H1 (cell line): Measurements from ENCODE around the gene CDCA3. TPM values are rescaled to one million over a fixed set of nuclear protein-coding genes. Genes with fewer than 3 reads are reported as not detected.

ENCODE experiments used
- CTCF ChIA-PET: fragments of 300-600 bp; sonication (Branson Sonifier 250); formaldehyde crosslinking; loops from one replicate; lab custom pipeline; 2021; ENCODE audit not compliant: partially characterized antibody; lab: Charles Lee
- POLR2A ChIA-PET: fragments of 300-600 bp; sonication (Branson Sonifier 250); formaldehyde crosslinking; loops from one replicate; lab custom pipeline; 2021; ENCODE audit warnings: inconsistent platforms; ENCODE audit not compliant: partially characterized antibody; lab: Charles Lee
- DNase-seq, 2 experiments: peaks; one replicate each; pipeline versions ENCODE4 v3.0.0 to v3.0.0-alpha.2; 2010 to 2022; ENCODE audit warnings: low spot score in 2 of 2, low read depth in 1 of 2, mixed read lengths in 1 of 2
- FAIRE-seq: peaks from 2 replicates; lab custom pipeline; 2011; peaks lifted over from hg19 to GRCh38; lab: Jason Lieb, UNC
- H2AFZ ChIP-seq: 2 replicates; pipeline ENCODE4 v1.8.1; 2012; ENCODE audit warnings: low read length, inconsistent platforms
- H2AK5ac ChIP-seq: 2 replicates; pipeline ENCODE4 v1.6.1; 2013; ENCODE audit warnings: low read depth, low read length
- H2BK120ac ChIP-seq: replicated peaks from 2 replicates; pipeline ENCODE3; 2013; ENCODE audit warnings: low read depth, low read length, inconsistent platforms
- H2BK12ac ChIP-seq: 2 replicates; pipeline ENCODE4 v1.6.1; 2013; ENCODE audit warnings: low read depth, low read length
- H2BK15ac ChIP-seq: 2 replicates; pipeline ENCODE4 v1.6.1; 2013; ENCODE audit warnings: low read length
- H2BK20ac ChIP-seq: 2 replicates; pipeline ENCODE4 v1.6.1; 2013; ENCODE audit warnings: low read length
- H2BK5ac ChIP-seq: 2 replicates; pipeline ENCODE4 v1.6.1; 2013; ENCODE audit warnings: low read depth, low read length
- H3K14ac ChIP-seq: 2 replicates; pipeline ENCODE4 v1.6.1; 2013; ENCODE audit warnings: inconsistent platforms; ENCODE audit not compliant: insufficient read length
- H3K18ac ChIP-seq: 2 replicates; pipeline ENCODE4 v1.6.1; 2013; ENCODE audit warnings: low read length; ENCODE audit errors: extremely low read depth
- H3K23ac ChIP-seq: 2 replicates; pipeline ENCODE4 v1.6.1; 2013; ENCODE audit warnings: inconsistent platforms; ENCODE audit not compliant: insufficient read length
- H3K23me2 ChIP-seq: 2 replicates; pipeline ENCODE4 v1.6.1; 2013; ENCODE audit warnings: low read depth, low read length
- H3K27ac ChIP-seq: 2 replicates; pipeline ENCODE4 v1.6.1; 2011; ENCODE audit warnings: low read depth, low read length, inconsistent platforms
- H3K27me3 ChIP-seq, 4 experiments: replicated peaks in 1 of 4; 1 replicate in 1 of 4; 2 replicates in 3 of 4; pipeline versions ENCODE4 v1.6.1 to v1.8.1; 2011 to 2013; ENCODE audit warnings: low read length in 3 of 4, mild to moderate bottlenecking in 3 of 4, inconsistent platforms in 2 of 4, mixed read lengths in 2 of 4, moderate library complexity in 1 of 4; ENCODE audit not compliant: control insufficient read depth in 3 of 4, insufficient read depth in 3 of 4; ENCODE audit errors: extremely low read depth in 1 of 4
- H3K36me3 ChIP-seq, 4 experiments: 2 replicates each; pipeline versions ENCODE4 v1.6.1 to v1.8.1; 2011 to 2013; ENCODE audit warnings: mild to moderate bottlenecking in 4 of 4, low read length in 3 of 4, moderate library complexity in 2 of 4, control low read depth in 1 of 4, inconsistent platforms in 1 of 4; ENCODE audit not compliant: insufficient read depth in 4 of 4, control insufficient read depth in 2 of 4
- H3K4ac ChIP-seq: replicated peaks from 2 replicates; pipeline ENCODE3; 2013; ENCODE audit warnings: low read length, low read depth, mixed read lengths, inconsistent platforms; ENCODE audit not compliant: insufficient read length
- H3K4me1 ChIP-seq, 4 experiments: replicated peaks in 1 of 4; 1 replicate in 1 of 4; 2 replicates in 3 of 4; pipeline versions ENCODE4 v1.6.1 to v1.8.1; 2011 to 2013; ENCODE audit warnings: low read length in 3 of 4, inconsistent platforms in 2 of 4, mixed read lengths in 1 of 4; ENCODE audit not compliant: insufficient read depth in 4 of 4, control insufficient read depth in 3 of 4
- H3K4me2 ChIP-seq, 2 experiments: 2 replicates each; pipeline versions ENCODE4 v1.6.1 to v1.8.1; 2011 to 2013; ENCODE audit warnings: low read depth in 2 of 2, low read length in 2 of 2, control low read depth in 1 of 2, inconsistent platforms in 1 of 2, mild to moderate bottlenecking in 1 of 2; ENCODE audit not compliant: insufficient read depth in 1 of 2
- H3K4me3 ChIP-seq, 4 experiments: fragments of 200-600, 300-600 bp in 1 of 4; sonication (generic), shearing (Covaris generic), sonication (Bioruptor Twin) in 1 of 4; 2 replicates each; pipeline versions ENCODE4 v1.5.1 to v1.8.1; 2011 to 2016; ENCODE audit warnings: low read length in 4 of 4, low read depth in 3 of 4, control low read depth in 2 of 4, inconsistent platforms in 2 of 4, mild to moderate bottlenecking in 2 of 4, mixed read lengths in 1 of 4, moderate library complexity in 1 of 4; ENCODE audit not compliant: insufficient read depth in 2 of 4; ENCODE audit errors: extremely low read depth in 1 of 4
- H3K56ac ChIP-seq: replicated peaks from 2 replicates; pipeline ENCODE3; 2013; ENCODE audit warnings: low read depth, mild to moderate bottlenecking, mixed read lengths, low read length, inconsistent platforms; ENCODE audit not compliant: insufficient read length
- H3K79me1 ChIP-seq: 2 replicates; pipeline ENCODE4 v1.6.1; 2013; ENCODE audit warnings: low read depth, low read length, control low read depth
- H3K79me2 ChIP-seq, 2 experiments: 2 replicates each; pipeline versions ENCODE4 v1.6.1 to v1.8.1; 2012 to 2013; ENCODE audit warnings: low read length in 2 of 2, mild to moderate bottlenecking in 2 of 2, inconsistent platforms in 1 of 2; ENCODE audit not compliant: insufficient read depth in 2 of 2, control insufficient read depth in 1 of 2
- H3K9ac ChIP-seq, 4 experiments: replicated peaks in 1 of 4; 1 replicate in 1 of 4; 2 replicates in 3 of 4; pipeline versions ENCODE4 v1.6.1 to v1.8.1; 2011 to 2013; ENCODE audit warnings: low read depth in 3 of 4, low read length in 3 of 4, control low read depth in 2 of 4, mild to moderate bottlenecking in 2 of 4, moderate library complexity in 2 of 4, inconsistent platforms in 1 of 4; ENCODE audit errors: extremely low read depth in 1 of 4
- H3K9me3 ChIP-seq, 2 experiments: 2 replicates each; pipeline versions ENCODE4 v1.6.1 to v1.8.1; 2012 to 2013; ENCODE audit warnings: mild to moderate bottlenecking in 2 of 2, moderate library complexity in 2 of 2, control low read depth in 1 of 2, inconsistent platforms in 1 of 2, low read depth in 1 of 2, low read length in 1 of 2, mixed read lengths in 1 of 2; ENCODE audit not compliant: insufficient read depth in 2 of 2
- H4K20me1 ChIP-seq, 2 experiments: replicated peaks in 1 of 2; 2 replicates each; pipeline versions ENCODE3 to v1.8.1; 2011 to 2013; ENCODE audit warnings: inconsistent platforms in 2 of 2, low read length in 2 of 2, mild to moderate bottlenecking in 1 of 2; ENCODE audit not compliant: insufficient read depth in 2 of 2, control insufficient read depth in 1 of 2
- H4K5ac ChIP-seq: 2 replicates; pipeline ENCODE4 v1.6.1; 2013; ENCODE audit warnings: low read length, low read depth, mixed read lengths, inconsistent platforms; ENCODE audit not compliant: insufficient read length
- H4K8ac ChIP-seq: 2 replicates; pipeline ENCODE4 v1.8.0; 2013; ENCODE audit warnings: mild to moderate bottlenecking, moderate library complexity, low read length, inconsistent platforms; ENCODE audit not compliant: insufficient read depth; ENCODE audit errors: extremely low read depth
- H4K91ac ChIP-seq: replicated peaks from 2 replicates; pipeline ENCODE3; 2013; ENCODE audit warnings: low read length, mixed read lengths, inconsistent platforms; ENCODE audit not compliant: insufficient read length
- CREB1 ChIP-seq: IDR thresholded peaks from 2 replicates; pipeline ENCODE4 v1.6.1; 2012; ENCODE audit warnings: inconsistent platforms
- CTCF ChIP-seq, 3 experiments: IDR thresholded peaks; 1 replicate in 2 of 3; 2 replicates in 1 of 3; pipeline versions ENCODE4 v1.5.1 to v1.6.1; 2011; ENCODE audit warnings: low read length in 3 of 3, mild to moderate bottlenecking in 3 of 3, inconsistent platforms in 2 of 3, low read depth in 1 of 3, moderate library complexity in 1 of 3; ENCODE audit not compliant: insufficient read depth in 1 of 3; ENCODE audit errors: control extremely low read depth in 1 of 3
- EGR1 ChIP-seq: IDR thresholded peaks from 2 replicates; pipeline ENCODE4 v1.6.1; 2011; ENCODE audit warnings: low read depth, low read length, borderline replicate concordance
- HDAC2 ChIP-seq, 2 experiments: fragments of 300-600 bp in 1 of 2; sonication (generic) in 1 of 2; IDR thresholded peaks; 2 replicates each; pipeline ENCODE4 v1.6.1; 2011 to 2012; ENCODE audit warnings: low read depth in 2 of 2, low read length in 2 of 2, mild to moderate bottlenecking in 2 of 2, moderate library complexity in 2 of 2, borderline replicate concordance in 1 of 2, inconsistent platforms in 1 of 2
- JUND ChIP-seq: IDR thresholded peaks from 2 replicates; pipeline ENCODE4 v1.6.1; 2011; ENCODE audit warnings: mild to moderate bottlenecking, improper control_type of control experiment, low read length
- POLR2AphosphoS5 ChIP-seq: IDR thresholded peaks from 2 replicates; pipeline ENCODE4 v1.6.1; 2011; ENCODE audit warnings: low read depth, low read length
- RFX5 ChIP-seq: IDR thresholded peaks from 2 replicates; pipeline ENCODE4 v1.6.1; 2011; ENCODE audit warnings: low read depth, low read length, improper control_type of control experiment, borderline replicate concordance
- SP1 ChIP-seq: IDR thresholded peaks from 2 replicates; pipeline ENCODE4 v1.6.1; 2011; ENCODE audit warnings: low read depth, low read length
- SRF ChIP-seq: IDR thresholded peaks from 2 replicates; pipeline ENCODE4 v1.6.1; 2011; ENCODE audit warnings: mild to moderate bottlenecking, low read depth, low read length, moderate library complexity
- WGBS, 2 experiments: shearing (Covaris generic) in 1 of 2; methylation state at CpG; one replicate each; pipeline versions ENCODE4 v1.1.6 to v1.1.7; 2013 to 2015; ENCODE audit warnings: low lambda C conversion rate in 2 of 2, mixed read lengths in 2 of 2, inconsistent platforms in 1 of 2, low coverage in 1 of 2, missing lambda C conversion rate in 1 of 2; ENCODE audit not compliant: insufficient replicate concordance in 2 of 2, insufficient coverage in 1 of 2, insufficient read length in 1 of 2; ENCODE audit errors: extremely low coverage in 1 of 2, missing lambda C conversion rate in 1 of 2; 5-methylcytosine and 5-hydroxymethylcytosine counted together
- polyA plus RNA-seq, 7 experiments: library from polyadenylated mRNA; depleted of rRNA in 3 of 7; stranded (reverse) in 5 of 7; unstranded in 2 of 7; fragments of >200 nt in 5 of 7; fragments of 200-250 nt in 2 of 7; gene quantifications; 1 replicate in 5 of 7; 2 replicates in 1 of 7; 4 replicates in 1 of 7; pipeline versions ENCODE4 v1.2.1 to v1.2.3, GENCODE V29; 2011 to 2013; ENCODE audit warnings: missing spikeins in 2 of 7, mixed read lengths in 2 of 7
- total RNA-seq: library from RNA; stranded (reverse); fragmentation: NEBNext Ultra II Directional; extraction: Animal tissue kit (Norgen Biotek cat#: 25700); gene quantifications from 2 replicates; pipeline ENCODE4 v1.2.1, GENCODE V29; 2021

Gene CDCA3
- total and polyA plus RNA-seq, 2 of the 8 experiments (the other 6 are each of a cell fraction or from before 2014, with no cell fraction given): 47.7 to 71.2 TPM

GRCh38 chr12:6866163-6866919 lies 15.3 kb upstream of the CDCA3 start:
- peak overlapping the region; percentile 89 to 94 for H3K4me2 ChIP-seq
- H2BK120ac ChIP-seq: no peak overlapping the region
- H4K91ac ChIP-seq: peak overlapping the region; percentile 48
- no peaks in the 10 kb centered on the region for H3K27me3 ChIP-seq
- no peak overlapping the region for H3K14ac ChIP-seq
- peak in 1 of 2 experiments; percentile 68 for DNase-seq
- H4K5ac ChIP-seq: peak overlapping the region; percentile 26
- FAIRE-seq: no peak
- H3K56ac ChIP-seq: no peak overlapping the region
- peak overlapping the region; percentile 88; the same call in 1 of the 2 replicates for H2BK15ac ChIP-seq
- peaks cover 11% of the 10 kb centered on the region for H3K23me2 ChIP-seq
- no peak overlapping the region for H2BK12ac ChIP-seq
- peak overlapping the region; percentile 57 for H3K4ac ChIP-seq
- H2AFZ ChIP-seq: no peak overlapping the region
- H2BK20ac ChIP-seq: no peak overlapping the region
- H3K27ac ChIP-seq: no peak overlapping the region
- H3K9me3 ChIP-seq: no peaks in the 10 kb centered on the region
- POLR2A ChIA-PET: interaction anchor here (0.7 to 18.9 kb wide), 29 partner anchors 8 to 325 kb away, joined by 3 to 588 read pairs (median 6); partner anchors contain the start of genes ATN1, C12orf57, CDCA3 and COPS7A
- H3K79me1 ChIP-seq: 0 out of 2 replicates have a peak, but pooled peaks cover 4% of the 10 kb centered on the region
- peaks cover 7 to 39% (median 20%) of the 10 kb centered on the region in 4 experiments for H3K4me1 ChIP-seq
- 53% methylated on average over 19 of the region's 19 CpGs; no CpG with 5 or more reads in 1 of the 2 experiments for WGBS, 2 experiments
- H2AK5ac ChIP-seq: no peak overlapping the region
- peak overlapping the region; percentile 47; the same call in 1 of the 2 replicates for H2BK5ac ChIP-seq
- peaks cover 14 to 55% (median 34%) of the 10 kb centered on the region in 4 experiments for H3K36me3 ChIP-seq
- peaks cover 17 to 22% of the 10 kb centered on the region in 2 experiments for H4K20me1 ChIP-seq
- H4K8ac ChIP-seq: no peak overlapping the region; the same call in 1 of the 2 replicates
- peak overlapping the region; percentile 40 to 98 (median 67) for H3K4me3 ChIP-seq
- peak overlapping the region in 2 of 4 experiments; percentile 35 to 53; a peak in 2 of 7 replicates for H3K9ac ChIP-seq
- peak overlapping the region; percentile 94 for H3K18ac ChIP-seq
- no peak overlapping the region for H3K23ac ChIP-seq
- CTCF ChIA-PET: interaction anchor here (0.7 to 10.4 kb wide), 13 partner anchors 11 to 245 kb away, joined by 3 to 216 read pairs (median 4); partner anchors contain the start of genes C12orf57, RNU7-1 and USP5
- peaks cover 0 to 22% of the 10 kb centered on the region in 2 experiments; a peak in 2 of 4 replicates for H3K79me2 ChIP-seq
- no peak for TF ChIP-seq RFX5
- TF ChIP-seq SRF: no peak
- no peak for TF ChIP-seq JUND
- no peak for TF ChIP-seq POLR2AphosphoS5
- peak; percentile 70; the same call in 1 of the 2 replicates for TF ChIP-seq EGR1
- no peak for TF ChIP-seq SP1
- 0 out of 2 replicates have a peak, but pooled peaks have one; percentile 11 for TF ChIP-seq CREB1
- no peak for TF ChIP-seq HDAC2 (IDR thresholded peaks at IDR 0.05; ENCODE audit: borderline replicate concordance in 1 of 2, low read depth in 2 of 2, low read length in 2 of 2)
- TF ChIP-seq CTCF (IDR thresholded peaks at IDR 0.05; ENCODE audit: control extremely low read depth in 1 of 3, insufficient read depth in 1 of 3, low read depth in 1 of 3, low read length in 3 of 3): no peak
